ENCODE data around the gene FAM227A. TPM values are rescaled to one million over a fixed set of nuclear protein-coding genes. Genes with fewer than 3 reads are reported as not detected.

Gene FAM227A
- total and polyA plus RNA-seq, 2 of the 4 experiments (the other 2 are of a cell fraction) = 1.3 to 1.4 TPM

- no peak overlapping the region for H3K9ac ChIP-seq (ENCODE audit: low read depth, low read length)
- no peaks in the 10 kb centered on the region for H3K36me3 ChIP-seq (ENCODE audit: control insufficient read depth, insufficient read depth, low read length)
- H2AFZ ChIP-seq (replicated peaks; ENCODE audit: low read length, poor library complexity) = no peak overlapping the region
- no peak overlapping the region for H2BK15ac ChIP-seq (ENCODE audit: low read depth, low read length)
- DNase-seq (no peak), ATAC-seq (ENCODE audit: low read depth) (peak; percentile 40; the same call in 1 of the 2 replicates)
- H2AK9ac ChIP-seq (replicated peaks; ENCODE audit: low read depth, low read length, poor library complexity) = no peak overlapping the region
- no CpG with 5 or more reads among the region's 7 CpGs for WGBS, 2 experiments (ENCODE audit: extremely low coverage in 2 of 2, insufficient read length in 1 of 2)
- H3K14ac ChIP-seq (replicated peaks; ENCODE audit: low read depth, low read length) = no peak overlapping the region
- H3K27ac ChIP-seq (ENCODE audit: insufficient read depth, low read length) = no peak overlapping the region
- no peak overlapping the region for H2BK5ac ChIP-seq (ENCODE audit: low read depth, low read length, poor library complexity, severe bottlenecking)
- no peak for TF ChIP-seq RCOR1 (IDR thresholded peaks at IDR 0.05; ENCODE audit: insufficient replicate concordance, low read length)
- no peak for TF ChIP-seq FOS (IDR thresholded peaks at IDR 0.05; ENCODE audit: low read depth, low read length)
- TF ChIP-seq CHD1 (IDR thresholded peaks at IDR 0.05; ENCODE audit: low read depth, low read length) = no peak
- TF ChIP-seq CEBPB (IDR thresholded peaks at IDR 0.05; ENCODE audit: low read depth, low read length) = no peak
- TF ChIP-seq RAD21 (IDR thresholded peaks at IDR 0.05; ENCODE audit: low read length) = no peak
- TF ChIP-seq MAFK (IDR thresholded peaks at IDR 0.05; ENCODE audit: low read depth, low read length) = no peak
- no peak for TF ChIP-seq ELK1 (IDR thresholded peaks at IDR 0.05; ENCODE audit: borderline replicate concordance, low read depth, low read length)
- no peak for TF ChIP-seq NFE2L2 (IDR thresholded peaks at IDR 0.05; ENCODE audit: low read depth, low read length)
- TF ChIP-seq POLR2A (IDR thresholded peaks at IDR 0.05; ENCODE audit: low read depth, low read length) = no peak
- no peak for TF ChIP-seq RFX5 (IDR thresholded peaks at IDR 0.05; ENCODE audit: low read depth, low read length)
- no peak for TF ChIP-seq USF2 (IDR thresholded peaks at IDR 0.05; ENCODE audit: low read depth, low read length)
- TF ChIP-seq SMC3 (IDR thresholded peaks at IDR 0.05; ENCODE audit: low read depth, low read length) = no peak
- no peak for TF ChIP-seq MAZ (IDR thresholded peaks at IDR 0.05; ENCODE audit: borderline replicate concordance, low read depth, low read length)
- TF ChIP-seq MXI1 (IDR thresholded peaks at IDR 0.05; ENCODE audit: borderline replicate concordance, low read depth, low read length) = no peak
- ChIA-PET POLR2A (ENCODE audit: unreplicated experiment) (no interaction called here), CTCF (no interaction called here)
- H4K20me1 ChIP-seq (ENCODE audit: insufficient read depth, low read length) = no peaks in the 10 kb centered on the region
- H3K56ac ChIP-seq (ENCODE audit: extremely low read depth, insufficient read depth, low read length) = no peak overlapping the region
- H3K4ac ChIP-seq (ENCODE audit: low read depth, low read length) = no peak overlapping the region
- H4K5ac ChIP-seq (ENCODE audit: low read depth, low read length) = no peak overlapping the region
- H2AK5ac ChIP-seq (ENCODE audit: low read depth, low read length) = no peak overlapping the region
- no peak overlapping the region for H2BK20ac ChIP-seq (ENCODE audit: low read depth, low read length)
- no peaks in the 10 kb centered on the region for H3K79me1 ChIP-seq (ENCODE audit: low read depth in 1 of 2, low read length in 2 of 2)
- no peaks in the 10 kb centered on the region; the same call in 1 of the 2 replicates for H3K4me1 ChIP-seq (ENCODE audit: control insufficient read depth, insufficient read depth, low read length)
- H3K23ac ChIP-seq (ENCODE audit: low read depth, low read length) = no peak overlapping the region
- no peak overlapping the region for H4K91ac ChIP-seq (ENCODE audit: insufficient read depth, low read depth, low read length)
- intact Hi-C loops (cut with micrococcal nuclease) (no loop called here), dilution Hi-C loops (cut with HindIII; ENCODE audit: low sequenced_read_pairs, unreplicated experiment) (no loop called here), in situ Hi-C loops (cut with MboI; ENCODE audit: low sequenced_read_pairs) (no loop called here)
- H3K9me3 ChIP-seq (ENCODE audit: control insufficient read depth, insufficient read depth, low read length) = peaks cover 2% of the 10 kb centered on the region; the same call in 1 of the 2 replicates
- H3K18ac ChIP-seq (ENCODE audit: low read depth, low read length) = no peak overlapping the region
- no peaks in the 10 kb centered on the region for H3K27me3 ChIP-seq (ENCODE audit: control insufficient read depth, insufficient read depth, low read length)
- no peaks in the 10 kb centered on the region for H3K9me1 ChIP-seq (ENCODE audit: insufficient read depth, low read length)
- no TSS peak for BruUV-seq (replicated peaks)
- no peak overlapping the region for H3K4me3 ChIP-seq (ENCODE audit: insufficient read depth, low read depth, low read length)
- H4K8ac ChIP-seq (ENCODE audit: low read depth in 2 of 2, low read length in 2 of 2) = no peak overlapping the region
- H2BK120ac ChIP-seq (ENCODE audit: low read depth, low read length) = no peak overlapping the region
- no peak overlapping the region for H3K4me2 ChIP-seq (ENCODE audit: low read depth, low read length)
Observed at GRCh38 chr22:38549101-38549894, 106.9 kb downstream of the FAM227A start.

All from IMR-90 (cell line).